ENCODE results near the gene GPR107.

- TF ChIP-seq CTCF (conservative IDR thresholded peaks at IDR 0.05; ENCODE audit: low read length) (no peak), EZH2phosphoT487 (IDR thresholded peaks at IDR 0.05; ENCODE audit: borderline replicate concordance, low read depth, low read length) (no peak)
Measured at GRCh38 chr9:130069048-130069447, 15.3 kb downstream of the GPR107 start.
